ENCODE results near the gene BIRC3. TPM values are rescaled to one million over a fixed set of nuclear protein-coding genes. Genes with fewer than 3 reads are reported as not detected.
A peak's percentile ranks its signal among the peaks of the same experiment; 100 is the strongest.
"Not testable (repeated sequence)": the region's sequence is repeated elsewhere in the genome, so short reads cannot be mapped to it uniquely, and the experiment has no call there.

BIRC3 gene
- total RNA-seq, 3 donors from 2014 or later: 2.6 to 30.0 (median 10.8) TPM

- no peak for DNase-seq (ENCODE audit: low spot score in 2 of 2)
- H3K36me3 ChIP-seq: no peaks in the 10 kb centered on the region
- H3K27ac ChIP-seq: no peak overlapping the region
- no peaks in the 10 kb centered on the region for H3K9me3 ChIP-seq
- no peaks in the 10 kb centered on the region for H3K4me1 ChIP-seq
- H3K27me3 ChIP-seq: no peaks in the 10 kb centered on the region
- H3K4me3 ChIP-seq: no peak overlapping the region
- TF ChIP-seq POLR2AphosphoS5 (IDR thresholded peaks at IDR 0.05) (no peak), CTCF (IDR thresholded peaks at IDR 0.05) (peak; percentile 36 to 70 (median 51))
- intact Hi-C loops (cut with DNase I; ENCODE audit: low total_unique reads): no loop called here
Observed at GRCh38 chr11:102293873-102294601, 23.2 kb upstream of the BIRC3 start.

GRCh38 chr11:102295045-102295444 is 22.2 kb upstream of the BIRC3 start:
- no peak for DNase-seq (ENCODE audit: low spot score in 2 of 2)
- Histone ChIP-seq H3K36me3 (no peaks in the 10 kb centered on the region), H3K4me3 (no peak overlapping the region), H3K27ac (no peak overlapping the region), H3K4me1 (no peaks in the 10 kb centered on the region), H3K9me3 (no peaks in the 10 kb centered on the region), H3K27me3 (no peaks in the 10 kb centered on the region)
- TF ChIP-seq POLR2A (IDR thresholded peaks at IDR 0.05): no peak
- TF ChIP-seq POLR2AphosphoS5 (IDR thresholded peaks at IDR 0.05): no peak
- no peak for TF ChIP-seq CTCF (IDR thresholded peaks at IDR 0.05)
- intact Hi-C loops (cut with DNase I; ENCODE audit: low total_unique reads): no loop called here

- H3K9me3 ChIP-seq; H3K27ac ChIP-seq; intact Hi-C loops (cut with DNase I; ENCODE audit: low total_unique reads); H3K36me3 ChIP-seq; H3K27me3 ChIP-seq; H3K4me1 ChIP-seq; DNase-seq (ENCODE audit: low spot score in 2 of 2); H3K4me3 ChIP-seq: not testable (repeated sequence)
Observed at GRCh38 chr11:102296757-102297156, 20.5 kb upstream of the BIRC3 start.

GRCh38 chr11:102300837-102301236 is 16.4 kb upstream of the BIRC3 start:
- H3K4me1 ChIP-seq; H3K36me3 ChIP-seq; H3K9me3 ChIP-seq; H3K27me3 ChIP-seq; H3K27ac ChIP-seq; H3K4me3 ChIP-seq; intact Hi-C loops (cut with DNase I; ENCODE audit: low total_unique reads); DNase-seq (ENCODE audit: low spot score in 2 of 2): not testable (repeated sequence)

- no peak overlapping the region for H3K27ac ChIP-seq
- H3K36me3 ChIP-seq: no peaks in the 10 kb centered on the region
- peaks cover 0 to 7% of the 10 kb centered on the region in 2 donors for H3K9me3 ChIP-seq
- DNase-seq (ENCODE audit: low spot score in 2 of 2): no peak
- TF ChIP-seq POLR2AphosphoS5 (IDR thresholded peaks at IDR 0.05): no peak
- no peak for TF ChIP-seq CTCF (IDR thresholded peaks at IDR 0.05)
- TF ChIP-seq POLR2A (IDR thresholded peaks at IDR 0.05): no peak
- H3K4me3 ChIP-seq: no peak overlapping the region
- no peaks in the 10 kb centered on the region for H3K27me3 ChIP-seq
- H3K4me1 ChIP-seq: peaks cover 0 to 17% of the 10 kb centered on the region in 2 donors
- intact Hi-C loops (cut with DNase I; ENCODE audit: low total_unique reads): no loop called here
Observed at GRCh38 chr11:102302241-102302640, 15.0 kb upstream of the BIRC3 start.

GRCh38 chr11:102304686-102305085 is 12.6 kb upstream of the BIRC3 start:
- Histone ChIP-seq H3K27me3 (no peaks in the 10 kb centered on the region), H3K36me3 (no peaks in the 10 kb centered on the region), H3K27ac (no peak overlapping the region), H3K4me1 (peaks cover 0 to 17% of the 10 kb centered on the region in 2 donors), H3K9me3 (peaks cover 0 to 7% of the 10 kb centered on the region in 2 donors), H3K4me3 (no peak overlapping the region)
- DNase-seq (ENCODE audit: low spot score in 2 of 2): no peak
- intact Hi-C loops (cut with DNase I; ENCODE audit: low total_unique reads): no loop called here
- TF ChIP-seq POLR2A (IDR thresholded peaks at IDR 0.05): no peak
- no peak for TF ChIP-seq POLR2AphosphoS5 (IDR thresholded peaks at IDR 0.05)
- no peak for TF ChIP-seq CTCF (IDR thresholded peaks at IDR 0.05)

All from breast epithelium (tissue), 4 donors.